ENCODE results near the gene ZNF446. TPM values are rescaled to one million over a fixed set of nuclear protein-coding genes. Genes with fewer than 3 reads are reported as not detected.
A peak's percentile ranks its signal among the peaks of the same experiment; 100 is the strongest.
"Not testable (repeated sequence)": the region's sequence is repeated elsewhere in the genome, so short reads cannot be mapped to it uniquely, and the experiment has no call there.

Gene ZNF446
- total and polyA plus RNA-seq, 10 donors, result 7.1 to 18.8 (median 11.7) TPM

DNA sequence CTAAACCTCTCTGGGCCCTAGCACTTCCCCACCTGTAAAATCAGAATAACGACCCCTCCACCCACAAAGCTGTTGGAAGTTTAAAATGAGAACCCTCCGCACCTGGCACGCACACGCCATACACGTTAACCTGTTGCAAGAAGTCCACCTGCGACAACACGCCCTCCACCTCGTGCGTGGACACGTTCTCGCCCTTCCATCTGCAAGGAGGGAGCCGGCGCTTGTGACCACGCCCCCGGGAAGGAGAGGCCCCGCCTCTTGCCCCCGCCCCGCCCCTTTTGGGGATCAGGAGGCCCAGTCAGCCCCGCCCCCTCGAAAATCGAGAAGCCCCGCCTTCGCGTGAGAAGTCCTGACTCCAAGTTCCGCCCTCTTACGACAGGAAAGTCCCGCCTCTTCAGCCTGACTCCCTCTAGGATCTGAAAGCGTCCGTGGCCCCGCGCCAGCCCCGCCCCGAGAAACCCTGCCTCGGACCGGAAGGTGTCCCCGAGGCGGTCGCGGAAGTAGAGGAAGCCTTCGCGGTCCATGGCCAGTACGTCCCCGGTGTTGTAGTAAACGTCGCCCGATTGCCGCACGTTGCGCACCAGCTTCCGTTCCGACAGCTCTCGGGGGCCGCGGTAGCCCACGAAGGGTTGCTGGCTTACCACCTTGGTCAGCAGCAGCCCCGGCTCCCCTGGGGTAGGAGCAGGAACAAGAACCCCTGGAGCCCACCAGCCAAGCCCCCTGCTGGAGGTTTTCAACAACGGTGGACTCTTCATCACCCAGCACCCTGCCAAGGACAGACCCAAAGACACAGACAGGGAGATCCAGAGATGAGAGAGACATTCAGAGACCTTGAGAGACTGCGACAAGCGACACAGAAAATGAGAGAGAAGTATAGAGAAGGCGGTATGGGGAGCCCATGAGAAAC is 23.1 kb downstream of the ZNF446 start:
- peak; percentile 98 for DNase-seq
- TF ChIP-seq POLR2AphosphoS5 (IDR thresholded peaks at IDR 0.05), result peak; percentile 92 to 94 (median 92)
- TF ChIP-seq, protein P1, sequence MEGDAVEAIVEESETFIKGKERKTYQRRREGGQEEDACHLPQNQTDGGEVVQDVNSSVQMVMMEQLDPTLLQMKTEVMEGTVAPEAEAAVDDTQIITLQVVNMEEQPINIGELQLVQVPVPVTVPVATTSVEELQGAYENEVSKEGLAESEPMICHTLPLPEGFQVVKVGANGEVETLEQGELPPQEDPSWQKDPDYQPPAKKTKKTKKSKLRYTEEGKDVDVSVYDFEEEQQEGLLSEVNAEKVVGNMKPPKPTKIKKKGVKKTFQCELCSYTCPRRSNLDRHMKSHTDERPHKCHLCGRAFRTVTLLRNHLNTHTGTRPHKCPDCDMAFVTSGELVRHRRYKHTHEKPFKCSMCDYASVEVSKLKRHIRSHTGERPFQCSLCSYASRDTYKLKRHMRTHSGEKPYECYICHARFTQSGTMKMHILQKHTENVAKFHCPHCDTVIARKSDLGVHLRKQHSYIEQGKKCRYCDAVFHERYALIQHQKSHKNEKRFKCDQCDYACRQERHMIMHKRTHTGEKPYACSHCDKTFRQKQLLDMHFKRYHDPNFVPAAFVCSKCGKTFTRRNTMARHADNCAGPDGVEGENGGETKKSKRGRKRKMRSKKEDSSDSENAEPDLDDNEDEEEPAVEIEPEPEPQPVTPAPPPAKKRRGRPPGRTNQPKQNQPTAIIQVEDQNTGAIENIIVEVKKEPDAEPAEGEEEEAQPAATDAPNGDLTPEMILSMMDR (IDR thresholded peaks at IDR 0.05 in 8 of 11, conservative IDR thresholded peaks at IDR 0.05 in 3 of 11), result peak in 7 of 11 experiments; percentile 27 to 50 (median 34)
- no peak for TF ChIP-seq POLR2A (IDR thresholded peaks at IDR 0.05)
- peaks cover 9 to 29% (median 17%) of the 10 kb centered on the region in 6 donors for H3K4me1 ChIP-seq
- H3K36me3 ChIP-seq, result no peaks in the 10 kb centered on the region
- H3K27ac ChIP-seq, result peak overlapping the region; percentile 74 to 91 (median 86)
- H3K4me3 ChIP-seq, result peak overlapping the region; percentile 40 to 75 (median 50)
- WGBS, 5 donors, result 2 to 4% (median 3%) methylated on average over 32 to 60 of the region's 60 CpGs
- intact Hi-C loops (cut with DNase I; ENCODE audit: low total_unique reads), result no loop called here
- no peaks in the 10 kb centered on the region for H3K27me3 ChIP-seq (replicated peaks in 1 of 7)
- peaks cover 0 to 20% (median 6%) of the 10 kb centered on the region in 8 donors for H3K9me3 ChIP-seq

DNA sequence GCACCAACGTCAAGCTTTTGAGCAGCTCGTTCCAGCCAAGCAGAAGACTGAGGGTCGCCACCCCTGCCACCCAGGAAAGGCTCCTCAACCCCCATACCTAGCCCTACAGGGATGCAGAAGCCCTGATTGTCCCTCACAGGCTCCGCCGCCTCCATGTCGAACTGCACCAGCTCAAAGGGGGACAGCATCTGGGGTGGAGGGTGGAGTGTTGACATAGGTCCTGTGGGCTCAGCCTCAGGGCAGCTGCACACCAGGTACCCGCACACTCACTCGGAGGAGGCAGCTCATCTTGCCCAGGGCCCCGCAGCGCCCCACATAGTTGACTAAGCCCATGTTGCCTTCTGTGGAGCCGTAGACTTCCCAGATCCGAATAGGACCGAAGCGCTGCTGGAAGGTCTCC is 24.1 kb downstream of the ZNF446 start:
- TF ChIP-seq POLR2A (IDR thresholded peaks at IDR 0.05), result no peak
- TF ChIP-seq POLR2AphosphoS5 (IDR thresholded peaks at IDR 0.05), result no peak
- TF ChIP-seq, protein P1 (IDR thresholded peaks at IDR 0.05 in 8 of 11, conservative IDR thresholded peaks at IDR 0.05 in 3 of 11), result no peak
- 93 to 97% (median 96%) methylated on average over 8 to 14 of the region's 14 CpGs for WGBS, 5 donors
- Histone ChIP-seq H3K4me3 (peak overlapping the region in 3 of 8 donors; percentile 50 to 75 (median 54)), H3K9me3 (peaks cover 0 to 20% (median 6%) of the 10 kb centered on the region in 8 donors), H3K4me1 (peaks cover 9 to 29% (median 17%) of the 10 kb centered on the region in 6 donors), H3K27me3 (replicated peaks in 1 of 7) (no peaks in the 10 kb centered on the region), H3K27ac (peak overlapping the region in 3 of 8 donors; percentile 87 to 89 (median 87)), H3K36me3 (no peaks in the 10 kb centered on the region)
- intact Hi-C loops (cut with DNase I; ENCODE audit: low total_unique reads), result no loop called here
- no peak for DNase-seq

DNA sequence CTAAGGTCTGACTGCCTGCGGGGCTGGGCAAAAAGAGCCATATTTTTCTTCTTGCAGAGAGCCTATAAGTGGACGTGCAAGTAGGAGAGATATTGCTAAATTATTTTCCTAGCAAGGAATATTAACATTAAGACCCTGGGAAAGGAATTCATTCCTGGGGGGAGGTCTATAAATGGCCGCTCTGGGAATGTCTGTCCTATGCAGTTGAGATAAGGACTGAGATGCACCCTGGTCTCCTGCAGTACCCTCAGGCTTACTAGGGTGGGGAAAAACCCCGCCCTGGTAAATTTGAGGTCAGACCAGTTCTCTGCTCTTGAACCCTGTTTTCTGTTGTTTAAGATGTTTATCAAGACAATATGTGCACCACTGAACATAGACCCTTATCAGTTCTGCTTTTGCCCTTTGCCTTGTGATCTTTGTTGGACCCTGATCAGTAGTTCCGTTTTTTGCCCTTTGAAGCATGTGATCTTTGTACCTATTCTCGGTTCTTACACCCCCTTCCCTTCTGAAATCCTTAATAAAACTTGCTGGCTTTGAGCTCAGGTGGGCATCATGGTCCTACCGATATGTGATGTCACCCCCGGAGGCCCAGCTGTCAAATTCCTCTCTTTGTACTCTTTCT is 31.6 kb downstream of the ZNF446 start:
- H3K27me3 ChIP-seq (replicated peaks in 1 of 7); DNase-seq; intact Hi-C loops (cut with DNase I; ENCODE audit: low total_unique reads); H3K27ac ChIP-seq; H3K4me3 ChIP-seq; H3K36me3 ChIP-seq; H3K4me1 ChIP-seq: not testable (repeated sequence)
- peaks cover 0 to 31% (median 16%) of the 10 kb centered on the region in 8 donors for H3K9me3 ChIP-seq
- WGBS, 5 donors, result 78 to 84% (median 80%) methylated on average over 7 to 8 of the region's 8 CpGs

DNA sequence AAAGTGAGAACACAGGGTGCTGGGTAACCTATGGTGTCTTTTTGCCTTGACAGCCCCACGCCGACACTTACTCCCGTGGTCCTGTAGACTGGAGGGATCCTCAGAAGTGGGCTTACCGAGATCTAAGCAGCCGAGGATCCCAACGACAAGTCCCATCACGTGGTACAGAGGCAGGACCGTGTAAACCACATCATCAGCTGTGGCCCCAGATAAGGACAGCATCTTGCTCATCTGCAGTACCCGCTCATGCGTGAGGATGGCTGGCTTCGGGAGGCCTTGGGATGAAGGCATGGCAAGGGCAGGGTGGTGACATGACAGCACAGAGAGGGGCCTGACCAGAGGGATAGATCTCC is 33.6 kb downstream of the ZNF446 start:
- Histone ChIP-seq H3K27ac (no peak overlapping the region), H3K9me3 (peaks cover 0 to 31% (median 16%) of the 10 kb centered on the region in 8 donors), H3K36me3 (peaks cover 0 to 5% (median 0%) of the 10 kb centered on the region in 6 donors), H3K4me3 (no peak overlapping the region), H3K27me3 (replicated peaks in 1 of 7) (no peaks in the 10 kb centered on the region), H3K4me1 (peaks cover 9 to 17% (median 15%) of the 10 kb centered on the region in 6 donors)
- 80 to 93% (median 87%) methylated on average over 11 of the region's 11 CpGs for WGBS, 5 donors
- intact Hi-C loops (cut with DNase I; ENCODE audit: low total_unique reads), result no loop called here
- no peak for DNase-seq
- TF ChIP-seq, protein P1 (IDR thresholded peaks at IDR 0.05 in 8 of 11, conservative IDR thresholded peaks at IDR 0.05 in 3 of 11), result no peak
- TF ChIP-seq POLR2A (IDR thresholded peaks at IDR 0.05) (no peak), POLR2AphosphoS5 (IDR thresholded peaks at IDR 0.05) (peak in 1 of 3 donors; percentile 12)
